SK-N-DZ (cell line): Measurements from ENCODE around the gene ARRDC2.

Source experiments
- DNase-seq: peaks from one replicate; pipeline ENCODE4 v3.0.0-alpha.2; 2015; ENCODE audit warnings: low spot score
- small RNA-seq, 2 experiments: library from RNA; depleted of rRNA; stranded (forward); fragments of <200 nt; gene quantifications; one replicate each; pipeline ENCODE3, GENCODE V24; 2014

ARRDC2 gene

DNA sequence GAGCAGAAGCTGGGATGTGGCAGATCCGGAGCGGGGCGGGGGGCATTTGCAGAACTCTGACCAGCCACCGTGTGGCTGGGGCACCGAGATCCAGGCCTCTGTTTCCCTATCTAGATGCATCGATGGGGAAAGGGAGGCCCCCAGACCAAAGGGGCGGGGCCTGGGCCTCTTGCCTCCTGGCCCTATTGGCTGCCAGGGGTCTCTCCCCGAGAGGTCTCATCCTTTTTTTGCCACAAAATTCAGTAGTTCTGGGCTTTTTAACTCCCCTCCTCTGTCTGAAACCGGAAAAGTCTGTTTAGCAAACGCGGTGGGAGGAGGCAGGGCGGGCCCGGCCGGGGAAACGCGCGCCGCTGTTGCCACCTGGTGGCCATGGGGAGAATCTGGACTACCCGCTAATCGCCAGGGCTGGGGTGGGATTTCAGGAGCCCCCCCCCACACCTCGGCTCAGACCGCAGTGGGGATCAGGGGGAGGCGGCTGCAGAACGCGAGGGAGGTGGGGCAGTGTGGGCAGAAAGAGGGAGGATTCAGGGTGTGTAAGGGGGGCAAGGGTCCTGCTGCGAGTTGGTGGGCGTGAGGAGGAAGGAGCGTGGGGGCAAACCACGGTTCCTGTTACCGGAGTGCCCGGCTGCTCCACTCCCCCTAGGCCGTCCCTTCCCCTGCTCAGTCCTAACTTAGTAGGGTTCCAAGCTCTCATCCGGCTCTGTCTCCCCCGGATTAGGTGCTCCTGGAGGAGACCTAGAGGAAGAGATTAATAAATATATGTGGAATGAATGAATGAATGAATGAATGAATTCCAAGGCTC is 50.4 kb downstream of the ARRDC2 start:
- peak; percentile 67 for DNase-seq

DNA sequence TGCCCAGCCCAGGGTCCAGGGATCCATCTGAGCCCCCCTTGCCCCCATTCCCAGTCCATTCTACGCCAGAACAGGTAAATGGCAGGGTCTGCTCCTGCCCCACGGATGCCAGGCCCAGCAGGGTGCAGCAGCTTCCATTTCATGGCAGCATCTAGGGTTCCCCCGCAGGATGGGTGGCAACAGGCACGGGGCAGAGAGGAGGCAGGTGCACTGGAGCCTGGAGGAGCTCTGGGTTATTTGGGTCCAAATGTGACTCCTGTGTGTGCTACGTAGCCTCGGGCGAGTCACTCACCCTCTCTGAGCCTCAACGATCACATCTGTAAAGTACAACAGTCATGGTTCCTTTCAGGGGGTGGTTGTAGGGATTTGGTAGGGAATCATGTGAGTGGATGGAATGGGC is 51.3 kb downstream of the ARRDC2 start:
- no peak for DNase-seq

DNA sequence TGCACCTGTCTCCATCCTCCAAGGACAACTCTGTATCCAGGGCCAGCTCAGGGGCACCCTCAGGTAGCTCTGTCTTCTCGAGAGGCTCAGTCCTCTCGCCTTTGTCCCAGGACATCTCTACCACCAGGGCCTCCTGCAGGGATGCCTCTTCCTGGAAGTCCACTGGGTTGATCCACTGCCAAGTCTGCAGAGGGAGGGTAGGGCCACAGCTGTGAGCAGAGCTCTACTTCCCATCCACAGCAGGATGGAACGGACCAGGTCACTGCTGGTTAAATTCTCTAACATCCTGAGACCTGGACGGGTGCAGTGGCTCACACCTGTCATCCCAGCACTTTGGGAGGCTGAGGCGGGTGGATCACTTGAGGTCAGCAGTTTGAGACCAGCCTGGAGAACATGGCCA is 51.9 kb downstream of the ARRDC2 start:
- no peak for DNase-seq

GRCh38 chr19:18060472-18060871 is 52.5 kb downstream of the ARRDC2 start:
- peak; percentile 38 for DNase-seq

DNA sequence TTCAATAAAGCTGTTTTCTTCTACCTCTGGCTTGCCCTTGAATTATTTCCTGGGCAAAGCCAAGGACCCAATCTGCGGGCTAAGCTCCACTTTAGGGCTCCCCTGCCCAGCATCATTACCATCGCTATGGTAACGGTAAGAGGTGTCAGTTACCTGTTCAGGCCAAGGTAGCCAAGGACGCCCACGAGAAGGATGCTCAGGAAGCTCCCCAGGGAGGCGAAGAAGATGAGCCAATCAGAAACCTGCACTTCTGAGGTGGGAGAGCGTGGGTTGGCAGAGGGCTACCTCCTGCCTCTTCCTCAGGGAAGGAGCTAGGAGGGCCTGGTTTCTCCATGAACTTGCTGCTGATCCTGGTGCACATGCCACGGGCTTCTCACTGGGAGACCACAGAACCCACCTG is 54.1 kb downstream of the ARRDC2 start:
- no peak for DNase-seq

- no peak for DNase-seq
Observed at GRCh38 chr19:18063463-18063862, 55.5 kb downstream of the ARRDC2 start.

Small RNA genes within 50 kb of the gene (small RNA-seq; reads per million reads assigned to genes)
- gene RNA5SP468: 0 reads per million in 2 experiments
